GM12873 (cell line): ENCODE measurements around the gene LSP1.

Experiments used
- CTCF ChIP-seq: IDR thresholded peaks from 2 replicates; pipeline ENCODE4 v1.5.1; 2012; ENCODE audit warnings: low read depth, mild to moderate bottlenecking, moderate library complexity, low read length, control low read depth; ENCODE audit not compliant: insufficient read depth; ENCODE audit errors: missing control alignments

Gene LSP1

GRCh38 chr11:1924181-1924580 is 71.3 kb downstream of the LSP1 start:
- no peak for TF ChIP-seq CTCF

- TF ChIP-seq CTCF: no peak
These were observed 71.9 kb downstream of the LSP1 start for GRCh38 chr11:1924646-1925372.

- TF ChIP-seq CTCF: no peak
These were observed 72.7 kb downstream of the LSP1 start for GRCh38 chr11:1925373-1926155.

GRCh38 chr11:1926156-1927025 is 73.5 kb downstream of the LSP1 start:
- no peak for TF ChIP-seq CTCF

GRCh38 chr11:1927026-1927847 is 74.4 kb downstream of the LSP1 start:
- TF ChIP-seq CTCF: no peak

- TF ChIP-seq CTCF: no peak
These were observed 75.1 kb downstream of the LSP1 start for GRCh38 chr11:1927848-1928469.
